HepG2 (cell line): ENCODE data around the gene AKNA. TPM values are rescaled to one million over a fixed set of nuclear protein-coding genes. Genes with fewer than 3 reads are reported as not detected.

Source experiments
- ATAC-seq: fragments of 200-7000 bp; cut with Tn5 transposase; 3 replicates; pipeline ENCODE4 v1.9.1; 2020; ENCODE audit warnings: mild to moderate bottlenecking, moderate library complexity
- Bru-seq: library from RNA; stranded (reverse); fragments of 400-500 nt; gene quantifications from one replicate; lab custom pipeline; 2021; lab: Mats Ljungman, UMichigan
- BruChase-seq, 2 experiments: library from RNA; stranded (reverse); fragments of 400-500 nt; gene quantifications; one replicate each; lab custom pipeline; 2021; lab: Mats Ljungman, UMichigan
- BruUV-seq: library from RNA; stranded (reverse); fragments of 400-500 nt; replicated peaks from 2 replicates; lab custom pipeline; 2021; lab: Mats Ljungman, UMichigan
- CTCF ChIA-PET: fragments of 300-600 bp; formaldehyde crosslinking; extraction: SDS; loops from one replicate; lab custom pipeline; 2021; ENCODE audit warnings: low total read pairs, inconsistent platforms, low intra/inter-chr PET ratio; lab: Yijun Ruan, JAX
- POLR2A ChIA-PET: fragments of 350-600 bp; sonication (Branson Sonifier 250); formaldehyde crosslinking; loops from one replicate; lab custom pipeline; 2020; ENCODE audit warnings: antibody characterized with exemption, inconsistent platforms; lab: Yijun Ruan, JAX
- DNase-seq: peaks from one replicate; pipeline ENCODE4 v3.0.0-alpha.2; 2015; ENCODE audit warnings: low spot score
- FAIRE-seq: peaks from 3 replicates; lab custom pipeline; 2011; peaks lifted over from hg19 to GRCh38; lab: Jason Lieb, UNC
- H2AFZ ChIP-seq: one replicate; pipeline ENCODE4 v1.6.1; 2011; ENCODE audit warnings: low read length, inconsistent platforms
- H3K27ac ChIP-seq: fragments of 300-600 bp; 3 replicates; pipeline ENCODE4 v1.8.0; 2011; ENCODE audit warnings: mixed run types, mild to moderate bottlenecking, mixed read lengths, low read length, inconsistent platforms; ENCODE audit not compliant: insufficient read depth; ENCODE audit errors: extremely low read length
- H3K27me3 ChIP-seq, 2 experiments: fragments of 200-600 bp in 1 of 2; 2 replicates in 1 of 2; 3 replicates in 1 of 2; pipeline versions ENCODE4 v1.6.0 to v1.8.0; 2011; ENCODE audit warnings: low read length in 2 of 2, mild to moderate bottlenecking in 2 of 2, moderate library complexity in 2 of 2, inconsistent platforms in 1 of 2; ENCODE audit not compliant: insufficient read depth in 2 of 2, control insufficient read depth in 1 of 2
- H3K36me3 ChIP-seq, 2 experiments: fragments of 200-600 bp in 1 of 2; replicated peaks in 1 of 2; 2 replicates in 1 of 2; 3 replicates in 1 of 2; pipeline versions ENCODE4 v1.5.1 to v1.8.0; 2011; ENCODE audit warnings: low read length in 2 of 2, inconsistent platforms in 1 of 2; ENCODE audit not compliant: insufficient read depth in 2 of 2, control insufficient read depth in 1 of 2
- H3K4me1 ChIP-seq: 2 replicates; pipeline ENCODE4 v1.5.1; 2012; ENCODE audit warnings: low read length, inconsistent platforms; ENCODE audit not compliant: insufficient read depth
- H3K4me2 ChIP-seq: 2 replicates; pipeline ENCODE4 v1.6.0; 2011; ENCODE audit warnings: low read depth, low read length, inconsistent platforms
- H3K4me3 ChIP-seq, 3 experiments: fragments of 200-600 bp in 1 of 3; sonication (generic), shearing (Covaris generic) in 1 of 3; replicated peaks in 1 of 3; 2 replicates each; pipeline ENCODE4 v1.5.1; 2011 to 2016; ENCODE audit warnings: low read length in 3 of 3, inconsistent platforms in 2 of 3, low read depth in 2 of 3, mild to moderate bottlenecking in 2 of 3, control low read depth in 1 of 3, mixed read lengths in 1 of 3; ENCODE audit not compliant: insufficient read depth in 1 of 3
- H3K79me2 ChIP-seq: one replicate; pipeline ENCODE4 v1.6.1; 2011; ENCODE audit warnings: low read length, inconsistent platforms; ENCODE audit not compliant: insufficient read depth
- H3K9ac ChIP-seq: 2 replicates; pipeline ENCODE4 v1.6.0; 2011; ENCODE audit warnings: mild to moderate bottlenecking, low read depth, low read length, inconsistent platforms; ENCODE audit not compliant: insufficient read depth
- H3K9me3 ChIP-seq: 2 replicates; pipeline ENCODE4 v1.5.1; 2012; ENCODE audit warnings: mild to moderate bottlenecking, low read length
- H4K20me1 ChIP-seq: 2 replicates; pipeline ENCODE4 v1.6.0; 2011; ENCODE audit warnings: inconsistent platforms, mild to moderate bottlenecking, low read length, moderate library complexity; ENCODE audit not compliant: insufficient read depth
- FOXM1 ChIP-seq: sonication (generic); formaldehyde crosslinking; IDR thresholded peaks from 2 replicates; pipeline ENCODE4 v1.5.0; 2020; ENCODE audit warnings: missing genetic modification reagents
- HDAC2 ChIP-seq: sonication (generic); formaldehyde crosslinking; IDR thresholded peaks from 2 replicates; pipeline ENCODE4 v1.4.0; 2020; ENCODE audit warnings: missing genetic modification reagents
- HNRNPL ChIP-seq: fragments of 200-400 bp; formaldehyde crosslinking; IDR thresholded peaks from 2 replicates; pipeline ENCODE4 v1.6.1; 2017; ENCODE audit warnings: mild to moderate bottlenecking, low read depth, low read length
- JUN ChIP-seq: sonication (generic); formaldehyde crosslinking; IDR thresholded peaks from 2 replicates; pipeline ENCODE4 v1.4.0; 2020; ENCODE audit warnings: mild to moderate bottlenecking, missing genetic modification reagents
- NFIB ChIP-seq: sonication (generic); formaldehyde crosslinking; IDR thresholded peaks from 2 replicates; pipeline ENCODE4 v1.9.0; 2021; ENCODE audit warnings: missing genetic modification reagents, mild to moderate bottlenecking, borderline replicate concordance
- POLR2A ChIP-seq, 2 experiments: IDR thresholded peaks; 2 replicates each; pipeline ENCODE4 v1.6.1; 2011; ENCODE audit warnings: low read depth in 2 of 2, low read length in 2 of 2, mild to moderate bottlenecking in 1 of 2, moderate library complexity in 1 of 2; ENCODE audit not compliant: insufficient read depth in 1 of 2
- ZFP36 ChIP-seq: fragments of 150-350 bp; IDR thresholded peaks from 2 replicates; pipeline ENCODE4 v1.6.1; 2018; ENCODE audit warnings: borderline replicate concordance, low read length, low read depth; ENCODE audit not compliant: partially characterized antibody
- ZMYM3 ChIP-seq: sonication (generic); formaldehyde crosslinking; IDR thresholded peaks from 2 replicates; pipeline ENCODE4 v1.5.1; 2020; ENCODE audit warnings: mild to moderate bottlenecking, missing genetic modification reagents
- ZNF441 ChIP-seq: sonication (generic); formaldehyde crosslinking; IDR thresholded peaks from 2 replicates; pipeline ENCODE4 v1.7.0; 2021; ENCODE audit warnings: missing genetic modification reagents, borderline replicate concordance
- ZNF547 ChIP-seq: sonication (generic); formaldehyde crosslinking; IDR thresholded peaks from 2 replicates; pipeline ENCODE4 v1.5.1; 2020; ENCODE audit warnings: mild to moderate bottlenecking, missing genetic modification reagents
- ZNF572 ChIP-seq: sonication (generic); formaldehyde crosslinking; IDR thresholded peaks from 2 replicates; pipeline ENCODE4 v1.5.1; 2020; ENCODE audit warnings: mild to moderate bottlenecking, missing genetic modification reagents
- ZNF619 ChIP-seq: sonication (generic); formaldehyde crosslinking; IDR thresholded peaks from 2 replicates; pipeline ENCODE4 v1.4.0; 2020; ENCODE audit warnings: mild to moderate bottlenecking, missing genetic modification reagents
- WGBS: methylation state at CpG from one replicate; pipeline ENCODE4 v1.1.6; 2017; ENCODE audit warnings: low lambda C conversion rate; 5-methylcytosine and 5-hydroxymethylcytosine counted together
- in situ Hi-C: cut with HindIII; loops from 2 replicates; pipeline ENCODE4 v1.10.0; 2017; ENCODE audit warnings: low pct_unique_long_range_greater_than_20kb; ENCODE audit not compliant: extremely low pct_ligation_motif_present
- intact Hi-C: fragments of 100-400 bp; cut with micrococcal nuclease; formaldehyde crosslinking; loops from one replicate; pipeline ENCODE4 v1.10.0; 2022; ENCODE audit not compliant: unreplicated experiment
- long read RNA-seq, 2 experiments: library from RNA in 1 of 2; library from polyadenylated mRNA in 1 of 2; stranded (forward) in 1 of 2; unstranded in 1 of 2; transcript quantifications; one replicate each; pipeline ENCODE4 v2.0.0, GENCODE V29; 2019 to 2022
- polyA minus RNA-seq, 3 experiments: library from RNA; depleted of rRNA, polyadenylated mRNA; stranded (reverse); fragments of >200 nt; gene quantifications; 2 replicates each; pipeline ENCODE4 v1.2.3, GENCODE V29; 2011; ENCODE audit warnings: low replicate concordance in 1 of 3
- polyA plus RNA-seq, 8 experiments: library from polyadenylated mRNA; depleted of rRNA in 3 of 8; stranded (reverse) in 7 of 8; unstranded in 1 of 8; fragments of >200 nt; fragmentation: Illumina TruSeq in 4 of 8; extraction: Trizol in 4 of 8; gene quantifications; 2 replicates each; pipeline versions ENCODE4 v1.2.1 to v1.2.3, GENCODE V29; 2011 to 2016; ENCODE audit warnings: low read depth in 4 of 8, missing spikeins in 1 of 8, mixed read lengths in 1 of 8; ENCODE audit not compliant: insufficient read depth in 1 of 8
- total RNA-seq, 5 experiments: library from RNA; depleted of rRNA; stranded (reverse); fragments of >200 nt; fragmentation: Illumina TruSeq; extraction: Trizol; gene quantifications; 2 replicates each; pipeline ENCODE4 v1.2.3, GENCODE V29; 2016; ENCODE audit warnings: low read depth in 1 of 5
- TF ChIP-seq, protein P1 (sequence below): sonication (generic); formaldehyde crosslinking; IDR thresholded peaks from 2 replicates; pipeline ENCODE4 v1.8.1; 2023; ENCODE audit warnings: mild to moderate bottlenecking, missing genetic modification reagents

AKNA gene, protein sequence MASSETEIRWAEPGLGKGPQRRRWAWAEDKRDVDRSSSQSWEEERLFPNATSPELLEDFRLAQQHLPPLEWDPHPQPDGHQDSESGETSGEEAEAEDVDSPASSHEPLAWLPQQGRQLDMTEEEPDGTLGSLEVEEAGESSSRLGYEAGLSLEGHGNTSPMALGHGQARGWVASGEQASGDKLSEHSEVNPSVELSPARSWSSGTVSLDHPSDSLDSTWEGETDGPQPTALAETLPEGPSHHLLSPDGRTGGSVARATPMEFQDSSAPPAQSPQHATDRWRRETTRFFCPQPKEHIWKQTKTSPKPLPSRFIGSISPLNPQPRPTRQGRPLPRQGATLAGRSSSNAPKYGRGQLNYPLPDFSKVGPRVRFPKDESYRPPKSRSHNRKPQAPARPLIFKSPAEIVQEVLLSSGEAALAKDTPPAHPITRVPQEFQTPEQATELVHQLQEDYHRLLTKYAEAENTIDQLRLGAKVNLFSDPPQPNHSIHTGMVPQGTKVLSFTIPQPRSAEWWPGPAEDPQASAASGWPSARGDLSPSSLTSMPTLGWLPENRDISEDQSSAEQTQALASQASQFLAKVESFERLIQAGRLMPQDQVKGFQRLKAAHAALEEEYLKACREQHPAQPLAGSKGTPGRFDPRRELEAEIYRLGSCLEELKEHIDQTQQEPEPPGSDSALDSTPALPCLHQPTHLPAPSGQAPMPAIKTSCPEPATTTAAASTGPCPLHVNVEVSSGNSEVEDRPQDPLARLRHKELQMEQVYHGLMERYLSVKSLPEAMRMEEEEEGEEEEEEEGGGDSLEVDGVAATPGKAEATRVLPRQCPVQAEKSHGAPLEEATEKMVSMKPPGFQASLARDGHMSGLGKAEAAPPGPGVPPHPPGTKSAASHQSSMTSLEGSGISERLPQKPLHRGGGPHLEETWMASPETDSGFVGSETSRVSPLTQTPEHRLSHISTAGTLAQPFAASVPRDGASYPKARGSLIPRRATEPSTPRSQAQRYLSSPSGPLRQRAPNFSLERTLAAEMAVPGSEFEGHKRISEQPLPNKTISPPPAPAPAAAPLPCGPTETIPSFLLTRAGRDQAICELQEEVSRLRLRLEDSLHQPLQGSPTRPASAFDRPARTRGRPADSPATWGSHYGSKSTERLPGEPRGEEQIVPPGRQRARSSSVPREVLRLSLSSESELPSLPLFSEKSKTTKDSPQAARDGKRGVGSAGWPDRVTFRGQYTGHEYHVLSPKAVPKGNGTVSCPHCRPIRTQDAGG (N-terminal part only)
- total RNA-seq (2016; rRNA removed; fragmentation: Illumina TruSeq; extraction: Trizol): 2.5 and 3.1 TPM in 2 replicates
- 0.44 and 0.81 TPM in 2 replicates for total RNA-seq (2016; cell fraction: cytosol; rRNA removed; fragmentation: Illumina TruSeq; extraction: Trizol; ENCODE audit: low read depth)
- total RNA-seq (2016; cell fraction: insoluble cytoplasmic fraction; rRNA removed; fragmentation: Illumina TruSeq; extraction: Trizol): 2.1 and 3.1 TPM in 2 replicates
- 1.4 and 1.9 TPM in 2 replicates for total RNA-seq (2016; cell fraction: membrane; rRNA removed; fragmentation: Illumina TruSeq; extraction: Trizol)
- total RNA-seq (2016; cell fraction: nucleus; rRNA removed; fragmentation: Illumina TruSeq; extraction: Trizol): 2.4 and 2.8 TPM in 2 replicates
- 3.0 and 4.8 TPM in 2 replicates for polyA plus RNA-seq (2011; rRNA removed)
- 2.1 and 2.5 TPM in 2 replicates for polyA plus RNA-seq (2011; cell fraction: cytosol; rRNA removed)
- 15.0 and 15.5 TPM in 2 replicates for polyA plus RNA-seq (2011; cell fraction: nucleus; rRNA removed)
- 4.7 and 7.6 TPM in 2 replicates for polyA plus RNA-seq (2012)
- 0.41 and 0.43 TPM in 2 replicates for polyA plus RNA-seq (2016; cell fraction: cytosol; fragmentation: Illumina TruSeq; extraction: Trizol; ENCODE audit: low read depth)
- 2.0 and 3.7 TPM in 2 replicates for polyA plus RNA-seq (2016; cell fraction: insoluble cytoplasmic fraction; fragmentation: Illumina TruSeq; extraction: Trizol; ENCODE audit: low read depth)
- polyA plus RNA-seq (2016; cell fraction: membrane; fragmentation: Illumina TruSeq; extraction: Trizol; ENCODE audit: low read depth): 1.1 and 1.4 TPM in 2 replicates
- polyA plus RNA-seq (2016; cell fraction: nucleus; fragmentation: Illumina TruSeq; extraction: Trizol; ENCODE audit: insufficient read depth, low read depth): 6.0 and 6.2 TPM in 2 replicates
- 7.8 and 7.9 TPM in 2 replicates for polyA minus RNA-seq (2011; rRNA and poly(A)+ RNA removed; ENCODE audit: low replicate concordance)
- polyA minus RNA-seq (2011; cell fraction: cytosol; rRNA and poly(A)+ RNA removed): 3.5 and 3.7 TPM in 2 replicates
- polyA minus RNA-seq (2011; cell fraction: nucleus; rRNA and poly(A)+ RNA removed): 12.0 and 15.4 TPM in 2 replicates
- percentile 58 among the genes with signal in this experiment for Bru-seq, nascent RNA
- percentile 63 among the genes with signal in this experiment for BruChase-seq, experiment 1, labeled RNA remaining after a 6-hour chase
- percentile 57 among the genes with signal in this experiment for BruChase-seq, experiment 2, labeled RNA remaining after a 2-hour chase
- long read RNA-seq, experiment 1, partial matches to known transcripts: 0 of 1 reads
- long read RNA-seq, experiment 1, other reads (novel, unspliced or antisense): 1 of 1 reads
- long read RNA-seq, experiment 2, full-length matches to known transcripts: 3 of 42 reads
- long read RNA-seq, experiment 2, partial matches to known transcripts: 20 of 42 reads
- long read RNA-seq, experiment 2, other reads (novel, unspliced or antisense): 19 of 42 reads

GRCh38 chr9:114387680-114388356 is at the start of gene AKNA:
AKNA (minus strand) TSS chr9:114387982; CDS start chr9:114381333, 6,649 bp downstream.
- no peak for FAIRE-seq
- Histone ChIP-seq H3K4me1 (peaks cover 47% of the 10 kb centered on the region), H3K79me2 (no peaks in the 10 kb centered on the region), H3K4me2 (peak within 1 kb of the TSS; percentile 89), H3K4me3 (peak within 1 kb of the TSS; percentile 59 to 68 (median 60)), H3K9ac (peak within 1 kb of the TSS; percentile 50; the same call in 1 of the 2 replicates), H3K36me3 (no peaks in the 10 kb centered on the region), H3K27ac (no peak within 1 kb of the TSS), H3K9me3 (no peaks in the 10 kb centered on the region), H4K20me1 (0 out of 2 replicates have a peak, but pooled peaks cover 5% of the 10 kb centered on the region), H3K27me3 (no peaks in the 10 kb centered on the region), H2AFZ (no peak within 1 kb of the TSS)
- in situ Hi-C loops (no loop called here), intact Hi-C loops (loop anchor here (5.0 kb wide), 1 partner anchor 51 kb away; no protein-coding TSS in a partner anchor)
- peak; percentile 76 for ATAC-seq
- ChIA-PET CTCF (no interaction called here), POLR2A (interaction anchor here (1.0 to 3.4 kb wide), 2 partner anchors 10 to 13 kb away, joined by 4 to 24 read pairs; no protein-coding TSS in a partner anchor)
- no peak for DNase-seq
- no TSS peak for BruUV-seq
- WGBS: 18% methylated on average over 23 of the region's 25 CpGs
- TF ChIP-seq ZNF547: 0 out of 2 replicates have a peak, but pooled peaks have one; percentile 69
- TF ChIP-seq ZNF441 (CRISPR knock-in tag): no peak
- 0 out of 2 replicates have a peak, but pooled peaks have one; percentile 31 for TF ChIP-seq ZNF619 (CRISPR knock-in tag)
- TF ChIP-seq ZMYM3 (CRISPR knock-in tag): peak; percentile 96
- no peak for TF ChIP-seq JUN (CRISPR knock-in tag)
- TF ChIP-seq ZFP36: peak; percentile 27
- TF ChIP-seq FOXM1: no peak
- TF ChIP-seq NFIB (CRISPR knock-in tag): peak; percentile 56; the same call in 1 of the 2 replicates
- peak; percentile 22; the same call in 1 of the 2 replicates for TF ChIP-seq HDAC2
- TF ChIP-seq ZNF572 (CRISPR knock-in tag): no peak
- TF ChIP-seq, protein P1, sequence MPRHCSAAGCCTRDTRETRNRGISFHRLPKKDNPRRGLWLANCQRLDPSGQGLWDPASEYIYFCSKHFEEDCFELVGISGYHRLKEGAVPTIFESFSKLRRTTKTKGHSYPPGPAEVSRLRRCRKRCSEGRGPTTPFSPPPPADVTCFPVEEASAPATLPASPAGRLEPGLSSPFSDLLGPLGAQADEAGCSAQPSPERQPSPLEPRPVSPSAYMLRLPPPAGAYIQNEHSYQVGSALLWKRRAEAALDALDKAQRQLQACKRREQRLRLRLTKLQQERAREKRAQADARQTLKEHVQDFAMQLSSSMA (CRISPR knock-in tag): no peak
- TF ChIP-seq HNRNPL: 0 out of 2 replicates have a peak, but pooled peaks have one; percentile 45
- TF ChIP-seq POLR2A (IDR thresholded peaks at IDR 0.05; ENCODE audit: insufficient read depth in 1 of 2, low read depth in 2 of 2, low read length in 2 of 2): no peak
